Breast epithelium (tissue), 3 donors: ENCODE measurements around the gene FHL3.

Experiments
- CTCF ChIP-seq, 3 donors: fragments of 450-650 bp; IDR thresholded peaks; one replicate each; pipeline ENCODE4 v1.5.1; 2016 to 2017; ENCODE audit warnings: antibody characterized with exemption in 3 of 3, mild to moderate bottlenecking in 3 of 3, moderate library complexity in 3 of 3
- POLR2AphosphoS5 ChIP-seq, 3 donors: sonication (generic); formaldehyde crosslinking; IDR thresholded peaks; one replicate each; pipeline ENCODE4 v1.6.1; 2017; ENCODE audit warnings: antibody characterized with exemption in 3 of 3

GRCh38 chr1:38021969-38022368 is 16.7 kb upstream of the FHL3 start:
- TF ChIP-seq POLR2AphosphoS5 (IDR thresholded peaks at IDR 0.05) (no peak), CTCF (IDR thresholded peaks at IDR 0.05) (no peak)
